Activated T-helper 2 cell treated with anti-CD3 and anti-CD28 coated beads, Interferon-gamma antibody, Interleukin-2, Interleukin-4, amounts not matched to agents 10 μg/mL and 5 μg/mL and 100 μg/mL, durations not matched to agents 14 hours and 24 hours and 36 hours (primary cell): ENCODE results near the gene DSC1. TPM values are rescaled to one million over a fixed set of nuclear protein-coding genes. Genes with fewer than 3 reads are reported as not detected.

Experiments used
- DNase-seq: peaks from one replicate; pipeline ENCODE4 v3.0.0; 2021; ENCODE audit warnings: low spot score
- H3K27ac Mint-ChIP-seq: one replicate; pipeline ENCODE4 v1.8.0; 2021; ENCODE audit warnings: mixed read lengths
- H3K27me3 Mint-ChIP-seq: one replicate; pipeline ENCODE4 v1.8.0; 2021; ENCODE audit warnings: low read depth, mixed read lengths
- H3K36me3 Mint-ChIP-seq: one replicate; pipeline ENCODE4 v1.8.0; 2021; ENCODE audit warnings: low read depth, mixed read lengths
- H3K4me1 Mint-ChIP-seq: one replicate; pipeline ENCODE4 v1.8.0; 2021; ENCODE audit warnings: low read depth, mixed read lengths
- H3K4me3 Mint-ChIP-seq: one replicate; pipeline ENCODE4 v1.8.0; 2021; ENCODE audit warnings: low read depth, mild to moderate bottlenecking, moderate library complexity, mixed read lengths
- H3K9me3 Mint-ChIP-seq: one replicate; pipeline ENCODE4 v1.8.0; 2021; ENCODE audit warnings: mixed read lengths
- intact Hi-C: fragments of 100-400 bp; cut with micrococcal nuclease; formaldehyde crosslinking; loops from one replicate; pipeline ENCODE4 v1.15.1; 2023
- total RNA-seq: library from RNA; stranded (reverse); gene quantifications from 2 replicates; pipeline ENCODE4 v1.2.3, GENCODE V29; 2022

Gene DSC1
- total RNA-seq, 1 donor from 2014 or later = not detected

DNA sequence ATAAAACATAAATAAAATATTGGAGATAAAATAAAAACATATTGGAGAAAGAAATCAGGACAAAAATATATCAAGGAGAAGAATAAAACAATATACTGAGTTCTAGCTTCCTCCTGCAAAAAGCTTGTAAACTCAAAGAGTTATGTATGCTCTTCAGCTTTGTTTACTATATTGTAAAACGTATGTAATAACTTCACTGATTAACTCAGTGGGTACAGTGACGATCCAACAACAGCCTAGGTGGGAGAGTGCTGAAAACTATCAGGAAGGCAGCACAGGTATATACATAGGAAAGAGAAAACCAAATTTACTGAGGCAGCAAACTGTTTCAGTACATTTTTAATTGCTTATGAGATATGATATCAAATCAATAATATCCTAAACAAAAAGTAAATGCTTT lies 68.8 kb downstream of the DSC1 start:
- DNase-seq = no peak
- no peak overlapping the region for H3K27ac Mint-ChIP-seq
- peaks cover 10% of the 10 kb centered on the region for H3K9me3 Mint-ChIP-seq
- H3K27me3 Mint-ChIP-seq = no peaks in the 10 kb centered on the region
- intact Hi-C loops = no loop called here
- H3K4me1 Mint-ChIP-seq = no peaks in the 10 kb centered on the region
- H3K4me3 Mint-ChIP-seq = no peak overlapping the region
- no peaks in the 10 kb centered on the region for H3K36me3 Mint-ChIP-seq

DNA sequence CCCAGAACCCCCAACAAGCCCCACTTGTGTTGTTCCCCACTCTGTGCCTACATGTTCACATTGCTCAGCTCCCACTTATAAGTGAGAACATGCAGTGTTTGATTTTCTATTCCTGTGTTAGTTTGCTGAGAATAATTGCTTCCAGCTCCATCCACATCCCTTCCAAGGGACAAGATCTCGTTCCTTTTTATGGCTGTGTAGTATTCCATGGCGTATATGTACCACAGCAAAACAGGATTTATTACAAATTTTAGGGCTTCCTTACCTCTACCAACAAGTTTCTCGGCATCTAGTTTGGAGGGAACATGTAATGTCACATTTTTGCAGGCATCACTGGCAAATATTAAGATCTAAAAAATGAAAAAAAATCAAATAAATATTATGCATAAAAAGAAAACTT lies 69.4 kb downstream of the DSC1 start:
- H3K27me3 Mint-ChIP-seq = no peaks in the 10 kb centered on the region
- H3K27ac Mint-ChIP-seq = no peak overlapping the region
- H3K4me1 Mint-ChIP-seq = no peaks in the 10 kb centered on the region
- H3K36me3 Mint-ChIP-seq = no peaks in the 10 kb centered on the region
- no peak for DNase-seq
- intact Hi-C loops = no loop called here
- H3K4me3 Mint-ChIP-seq = no peak overlapping the region
- peaks cover 10% of the 10 kb centered on the region for H3K9me3 Mint-ChIP-seq

DNA sequence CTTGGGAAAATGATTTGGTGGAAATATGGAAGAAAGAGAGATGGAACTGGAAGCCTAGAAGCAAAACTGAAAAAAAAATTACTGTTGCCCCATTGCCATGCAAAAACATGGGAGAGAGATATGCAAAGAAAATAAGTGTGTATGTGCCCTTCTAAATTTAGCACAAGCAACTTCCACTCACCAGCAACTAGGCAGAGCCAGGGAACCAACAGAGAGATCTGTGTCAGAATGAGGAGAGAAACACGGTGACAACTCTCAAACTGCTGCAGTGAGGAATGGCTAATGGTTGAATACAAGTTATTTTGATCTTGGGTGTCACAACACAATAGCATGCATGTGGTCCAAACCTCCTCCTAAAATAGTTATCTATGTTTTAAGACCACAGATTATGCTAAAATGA lies 71.3 kb downstream of the DSC1 start:
- intact Hi-C loops = no loop called here
- no peak for DNase-seq
- Mint-ChIP-seq H3K27ac (no peak overlapping the region), H3K27me3 (no peaks in the 10 kb centered on the region), H3K4me1 (no peaks in the 10 kb centered on the region), H3K36me3 (no peaks in the 10 kb centered on the region), H3K9me3 (peaks cover 10% of the 10 kb centered on the region), H3K4me3 (no peak overlapping the region)

DNA sequence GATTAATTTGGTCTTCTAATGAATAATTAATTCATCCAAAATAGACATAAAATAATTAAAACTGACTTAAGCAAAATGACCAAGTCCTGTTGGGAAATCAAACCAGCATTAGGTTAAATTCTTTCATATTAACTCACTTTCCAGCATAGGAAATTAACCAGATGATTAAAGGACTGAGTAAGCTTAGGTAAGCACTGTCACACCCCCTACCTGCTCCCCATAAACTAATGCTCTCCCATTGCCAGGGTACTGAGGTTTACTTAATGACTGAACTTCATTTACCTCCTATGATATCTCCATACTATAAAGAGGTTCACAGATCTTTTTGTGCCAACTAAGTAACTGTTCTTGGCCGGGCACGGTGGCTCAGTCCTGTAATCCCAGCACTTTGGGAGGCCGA lies 74.1 kb downstream of the DSC1 start:
- H3K9me3 Mint-ChIP-seq = peaks cover 5% of the 10 kb centered on the region
- intact Hi-C loops = no loop called here

DNA sequence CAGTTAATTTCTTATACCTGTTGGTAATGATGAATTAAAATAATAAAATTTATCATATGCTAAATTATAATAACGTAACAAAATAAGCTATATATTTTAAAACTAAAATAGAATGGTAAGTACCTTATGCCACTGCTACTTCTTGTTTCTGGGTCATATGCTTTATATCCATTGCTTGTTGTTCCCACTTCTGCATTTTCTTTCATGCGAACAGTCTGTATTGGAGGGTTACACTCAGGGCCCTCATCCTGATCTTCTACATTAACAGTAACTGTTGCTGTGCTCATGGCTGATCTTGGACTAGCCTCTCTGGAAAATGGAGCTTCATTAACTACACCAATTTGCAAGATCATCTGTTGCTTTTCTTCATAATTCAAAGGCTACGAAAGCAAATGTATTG lies 82.7 kb downstream of the DSC1 start:
- DNase-seq = no peak
- intact Hi-C loops = no loop called here
- Mint-ChIP-seq H3K36me3 (no peaks in the 10 kb centered on the region), H3K9me3 (peaks cover 3% of the 10 kb centered on the region), H3K4me1 (no peaks in the 10 kb centered on the region), H3K27me3 (no peaks in the 10 kb centered on the region), H3K4me3 (no peak overlapping the region), H3K27ac (no peak overlapping the region)

More for the DNA sequence above, 74.1 kb downstream of the DSC1 start:
- H3K27me3 Mint-ChIP-seq = no peaks in the 10 kb centered on the region
- no peaks in the 10 kb centered on the region for H3K4me1 Mint-ChIP-seq
- no peak overlapping the region for H3K27ac Mint-ChIP-seq
- no peak for DNase-seq
- H3K36me3 Mint-ChIP-seq = no peaks in the 10 kb centered on the region
- H3K4me3 Mint-ChIP-seq = no peak overlapping the region

Other genes with a start within 250 kb of the DSC1 start
- gene DSC3, start 120.1 kb downstream of the DSC1 start, total RNA-seq = not detected in 2 replicates
- gene DSC2, start 60.4 kb downstream of the DSC1 start, total RNA-seq = not detected in 2 replicates
- gene DSG1, start 155.3 kb upstream of the DSC1 start, total RNA-seq = not detected in 2 replicates
- gene DSG4, start 213.9 kb upstream of the DSC1 start, total RNA-seq = not detected in 2 replicates